K562 (cell line): ENCODE results near the gene FAM78B. TPM values are rescaled to one million over a fixed set of nuclear protein-coding genes. Genes with fewer than 3 reads are reported as not detected.

Source experiments
- ATAC-seq: fragments of 200-7000 bp; cut with Tn5 transposase; 3 replicates; pipeline ENCODE4 v1.9.1; 2020; ENCODE audit warnings: moderate library complexity
- BruUV-seq: library from RNA; stranded (reverse); fragments of 400-500 nt; replicated peaks from 2 replicates; lab custom pipeline; 2021; lab: Mats Ljungman, UMichigan
- CTCF ChIA-PET: fragments of 300-600 bp; formaldehyde crosslinking; extraction: SDS; loops from one replicate; lab custom pipeline; 2021; ENCODE audit warnings: low intra/inter-chr PET ratio; lab: Yijun Ruan, JAX
- POLR2A ChIA-PET: fragments of 300-600, 350-650 bp; sonication (Branson Sonifier 250); formaldehyde crosslinking; extraction: SDS; loops from one replicate; lab custom pipeline; 2021; ENCODE audit warnings: antibody characterized with exemption, inconsistent platforms; lab: Yijun Ruan, JAX
- DNase-seq, 4 experiments: peaks; one replicate each; pipeline versions ENCODE4 v3.0.0 to v3.0.0-alpha.2; 2011 to 2018; ENCODE audit warnings: low spot score in 3 of 4, mixed read lengths in 3 of 4; ENCODE audit errors: extremely low read depth in 1 of 4
- FAIRE-seq: peaks from 2 replicates; lab custom pipeline; 2011; peaks lifted over from hg19 to GRCh38; lab: Jason Lieb, UNC
- H2AFZ ChIP-seq: 2 replicates; pipeline ENCODE4 v1.6.0; 2011; ENCODE audit warnings: low read depth, low read length, control low read depth, inconsistent platforms
- H3K27ac ChIP-seq: fragments of 200-600 bp; 3 replicates; pipeline ENCODE4 v1.8.0; 2011; ENCODE audit warnings: low read depth, mild to moderate bottlenecking, control low read depth, inconsistent platforms, low read length, moderate library complexity, mixed read lengths; ENCODE audit errors: extremely low read depth
- H3K27me3 ChIP-seq, 2 experiments: fragments of 300-600 bp in 1 of 2; 2 replicates in 1 of 2; 3 replicates in 1 of 2; pipeline versions ENCODE4 v1.6.0 to v1.8.0; 2011; ENCODE audit warnings: inconsistent platforms in 2 of 2, low read length in 2 of 2, mild to moderate bottlenecking in 1 of 2, mixed read lengths in 1 of 2, moderate library complexity in 1 of 2; ENCODE audit not compliant: control insufficient read depth in 2 of 2, insufficient read depth in 2 of 2
- H3K36me3 ChIP-seq: fragments of 300-600 bp; 3 replicates; pipeline ENCODE4 v1.8.0; 2011; ENCODE audit warnings: mild to moderate bottlenecking, low read length, inconsistent platforms; ENCODE audit not compliant: control insufficient read depth, insufficient read depth
- H3K4me1 ChIP-seq, 2 experiments: fragments of 200-600 bp in 1 of 2; replicated peaks in 1 of 2; 2 replicates in 1 of 2; 3 replicates in 1 of 2; pipeline versions ENCODE4 v1.5.1 to v1.8.0; 2011; ENCODE audit warnings: inconsistent platforms in 2 of 2, low read length in 2 of 2, mild to moderate bottlenecking in 1 of 2, mixed read lengths in 1 of 2, moderate library complexity in 1 of 2; ENCODE audit not compliant: control insufficient read depth in 2 of 2, insufficient read depth in 2 of 2
- H3K4me2 ChIP-seq: 2 replicates; pipeline ENCODE4 v1.6.1; 2011; ENCODE audit warnings: low read length, control low read depth, inconsistent platforms, mixed read lengths; ENCODE audit not compliant: insufficient read depth
- H3K4me3 ChIP-seq: fragments of 200-600 bp; sonication (generic), shearing (Covaris generic); 2 replicates; pipeline ENCODE4 v1.5.1; 2016; ENCODE audit warnings: control low read depth, inconsistent platforms
- H3K79me2 ChIP-seq: fragments of 200-600 bp; 3 replicates; pipeline ENCODE4 v1.8.0; 2011; ENCODE audit warnings: low read length, inconsistent platforms; ENCODE audit not compliant: control insufficient read depth, insufficient read depth
- H3K9ac ChIP-seq, 2 experiments: 2 replicates each; pipeline versions ENCODE4 v1.6.0 to v1.6.1; 2011; ENCODE audit warnings: low read depth in 2 of 2, low read length in 2 of 2, control low read depth in 1 of 2, inconsistent platforms in 1 of 2, mild to moderate bottlenecking in 1 of 2, mixed read lengths in 1 of 2; ENCODE audit not compliant: insufficient read depth in 1 of 2
- H3K9me1 ChIP-seq: one replicate; pipeline ENCODE4 v1.6.0; 2011; ENCODE audit warnings: inconsistent platforms, mild to moderate bottlenecking, low read length, moderate library complexity; ENCODE audit not compliant: control insufficient read depth, insufficient read depth
- H3K9me3 ChIP-seq: replicated peaks from 2 replicates; pipeline ENCODE4 v1.5.1; 2011; ENCODE audit warnings: low read depth, low read length, inconsistent platforms; ENCODE audit not compliant: control insufficient read depth, insufficient read depth
- H4K20me1 ChIP-seq: replicated peaks from 2 replicates; pipeline ENCODE4 v1.6.1; 2011; ENCODE audit warnings: low read length, inconsistent platforms, mixed read lengths; ENCODE audit not compliant: control insufficient read depth, insufficient read depth
- BDP1 ChIP-seq: IDR thresholded peaks from 3 replicates; pipeline ENCODE4 v1.6.1; 2011; ENCODE audit not compliant: insufficient read length, insufficient read depth
- ELF4 ChIP-seq: fragments of 450-650 bp; formaldehyde crosslinking; IDR thresholded peaks from 2 replicates; pipeline ENCODE4 v1.4.0; 2022; ENCODE audit warnings: missing genetic modification characterization
- EWSR1 ChIP-seq: fragments of 450-650 bp; IDR thresholded peaks from 2 replicates; pipeline ENCODE4 v1.6.1; 2018; ENCODE audit warnings: borderline replicate concordance, mild to moderate bottlenecking, low read depth, moderate library complexity; ENCODE audit not compliant: partially characterized antibody
- HEY1 ChIP-seq: fragments of 250-450 bp; sonication (Bioruptor Pico); IDR thresholded peaks from 2 replicates; pipeline ENCODE4 v1.5.0; 2020; ENCODE audit warnings: mild to moderate bottlenecking, moderate library complexity, borderline replicate concordance
- HIVEP1 ChIP-seq: fragments of 250-450 bp; sonication (Bioruptor Pico); IDR thresholded peaks from 2 replicates; pipeline ENCODE4 v1.4.0; 2020; ENCODE audit warnings: mild to moderate bottlenecking
- LEF1 ChIP-seq: fragments of 450-650 bp; IDR thresholded peaks from 2 replicates; pipeline ENCODE4 v1.6.1; 2016; ENCODE audit warnings: mild to moderate bottlenecking
- PCBP2 ChIP-seq: fragments of 200-400 bp; formaldehyde crosslinking; IDR thresholded peaks from 2 replicates; pipeline ENCODE4 v1.6.1; 2018; ENCODE audit warnings: low read length, low read depth, mild to moderate bottlenecking, moderate library complexity; ENCODE audit not compliant: poor library complexity, severe bottlenecking
- PHB ChIP-seq: fragments of 250-450 bp; sonication (Bioruptor Pico); IDR thresholded peaks from 2 replicates; pipeline ENCODE4 v1.5.0; 2021
- PYGO2 ChIP-seq: fragments of 450-650 bp; IDR thresholded peaks from 2 replicates; pipeline ENCODE4 v1.6.1; 2016; ENCODE audit warnings: mild to moderate bottlenecking, missing genetic modification characterization, moderate library complexity, missing compliant biosample characterization
- SAFB ChIP-seq: fragments of 200-400 bp; formaldehyde crosslinking; IDR thresholded peaks from 2 replicates; pipeline ENCODE4 v1.6.1; 2017; ENCODE audit warnings: low read depth, low read length, borderline replicate concordance
- SAFB2 ChIP-seq: fragments of 200-400 bp; formaldehyde crosslinking; IDR thresholded peaks from 2 replicates; pipeline ENCODE4 v1.6.1; 2018; ENCODE audit warnings: borderline replicate concordance, low read length, low read depth, moderate library complexity; ENCODE audit not compliant: severe bottlenecking
- SREBF2 ChIP-seq: sonication (generic); formaldehyde crosslinking; IDR thresholded peaks from 2 replicates; pipeline ENCODE4 v1.4.0; 2020; ENCODE audit warnings: mild to moderate bottlenecking, missing genetic modification reagents
- SRSF3 ChIP-seq: fragments of 200-400 bp; formaldehyde crosslinking; IDR thresholded peaks from 2 replicates; pipeline ENCODE4 v1.6.1; 2016; ENCODE audit warnings: mild to moderate bottlenecking, low read length, moderate library complexity; ENCODE audit not compliant: insufficient read depth
- TEAD1 ChIP-seq, 2 experiments: fragments of 450-650 bp in 1 of 2; sonication (generic) in 1 of 2; formaldehyde crosslinking; IDR thresholded peaks; 2 replicates each; pipeline versions ENCODE4 v1.4.0 to v1.8.0; 2020 to 2022; ENCODE audit warnings: mild to moderate bottlenecking in 2 of 2, missing genetic modification reagents in 1 of 2
- ZNF212 ChIP-seq: fragments of 450-650 bp; formaldehyde crosslinking; IDR thresholded peaks from 2 replicates; pipeline ENCODE4 v1.4.0; 2020; ENCODE audit warnings: mild to moderate bottlenecking
- ZNF224 ChIP-seq: sonication (generic); formaldehyde crosslinking; IDR thresholded peaks from 2 replicates; pipeline ENCODE4 v1.8.0; 2022; ENCODE audit warnings: mild to moderate bottlenecking, missing genetic modification reagents
- ZNF668 ChIP-seq: fragments of 250-450 bp; sonication (Bioruptor Pico); IDR thresholded peaks from 2 replicates; pipeline ENCODE4 v1.8.0; 2022; ENCODE audit warnings: mild to moderate bottlenecking, inconsistent platforms
- ZNF76 ChIP-seq: fragments of 250-450 bp; sonication (Bioruptor Pico); IDR thresholded peaks from 2 replicates; pipeline ENCODE4 v1.4.0; 2020; ENCODE audit warnings: mild to moderate bottlenecking, moderate library complexity, borderline replicate concordance
- WGBS: fragments of 100-300 bp; shearing (Covaris generic); methylation state at CpG from one replicate; pipeline ENCODE4 v1.1.6; 2016; ENCODE audit warnings: low coverage, mixed read lengths; ENCODE audit not compliant: insufficient coverage; ENCODE audit errors: missing lambda C conversion rate; 5-methylcytosine and 5-hydroxymethylcytosine counted together
- in situ Hi-C: fragments of 300-500 bp; cut with MboI; formaldehyde crosslinking; loops from 4 replicates; pipeline ENCODE4 v1.15.0; 2018; ENCODE audit warnings: inconsistent platforms, mixed read lengths
- intact Hi-C: fragments of 100-400 bp; cut with micrococcal nuclease; formaldehyde crosslinking; loops from 2 replicates; pipeline ENCODE4 v1.14.2; 2022
- polyA plus RNA-seq, 8 experiments: library from polyadenylated mRNA; depleted of rRNA in 4 of 8; stranded (reverse) in 5 of 8; unstranded in 3 of 8; fragments of >200 nt; fragmentation: Nextera tagmentation in 2 of 8; fragmentation: Illumina TruSeq in 1 of 8; extraction: Ambion mirVana in 2 of 8; extraction: Trizol in 1 of 8; gene quantifications; 2 replicates each; pipeline versions ENCODE4 v1.2.1 to v1.2.3, GENCODE V29; 2011 to 2014; ENCODE audit warnings: inconsistent platforms in 1 of 8, missing spikeins in 1 of 8
- total RNA-seq, 7 experiments: library from RNA; depleted of rRNA in 6 of 7; stranded (reverse); fragments of >200 nt in 6 of 7; fragmentation: Illumina TruSeq in 2 of 7; extraction: Trizol in 2 of 7; gene quantifications; 2 replicates each; pipeline versions ENCODE4 v1.2.1 to v1.2.3, GENCODE V29; 2011 to 2021; ENCODE audit warnings: low replicate concordance in 1 of 7
- TF ChIP-seq, protein P1 (sequence below): fragments of 450-650 bp; IDR thresholded peaks from 2 replicates; pipeline ENCODE4 v1.6.1; 2016; ENCODE audit warnings: low read depth, mild to moderate bottlenecking, moderate library complexity
- TF ChIP-seq, protein P2 (sequence below): fragments of 250-450 bp; sonication (Bioruptor Pico); IDR thresholded peaks from 2 replicates; pipeline ENCODE4 v1.4.0; 2020

The FAM78B gene
- total and polyA plus RNA-seq, 9 of the 15 experiments (the other 6 are each of a cell fraction or from before 2014, with no cell fraction given): 0.04 to 0.43 (median 0.29) TPM; not detected in 1

DNA sequence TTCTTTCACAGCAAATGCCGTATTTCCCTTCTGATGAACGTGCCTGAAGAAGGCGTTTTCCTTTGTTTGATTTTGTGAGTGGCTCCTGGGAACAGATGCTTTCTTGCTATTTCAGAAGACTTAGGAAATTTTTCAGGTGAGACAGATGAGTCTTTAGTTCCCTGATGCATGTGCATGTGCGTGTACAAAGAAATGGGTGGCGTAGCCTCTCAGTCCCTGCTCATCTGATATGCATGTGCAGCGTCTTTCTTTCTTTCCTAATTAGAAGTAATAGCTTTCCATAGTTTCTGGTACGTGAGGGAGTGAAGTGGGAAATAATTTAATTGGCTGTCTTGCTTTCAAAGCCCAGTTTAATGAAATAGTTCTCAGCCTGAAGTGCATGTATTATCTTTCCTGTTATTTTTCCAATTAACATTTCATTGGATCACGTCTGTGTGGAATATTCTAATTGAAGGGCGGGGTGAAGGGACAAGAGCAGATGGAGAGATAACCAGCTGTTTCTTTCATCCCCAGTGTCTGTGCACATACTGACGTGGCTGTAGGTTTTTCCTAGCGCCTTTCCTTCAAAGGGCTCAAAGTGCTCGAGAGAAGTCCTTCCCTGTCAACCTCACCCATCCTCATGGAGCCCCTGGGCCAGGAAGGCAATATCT lies 104.3 kb downstream of the FAM78B start:
- ChIA-PET POLR2A (interaction anchor here (1.0 kb wide), 2 partner anchors 11 to 12 kb away, joined by 3 read pairs; no protein-coding TSS in a partner anchor), CTCF (no interaction called here)
- Histone ChIP-seq H3K27ac (no peak overlapping the region), H3K4me1 (no peaks in the 10 kb centered on the region), H3K36me3 (no peaks in the 10 kb centered on the region), H3K79me2 (no peaks in the 10 kb centered on the region), H3K4me2 (no peak overlapping the region), H3K4me3 (no peak overlapping the region), H4K20me1 (0 out of 2 replicates have a peak, but pooled peaks cover 2% of the 10 kb centered on the region), H3K9ac (no peak overlapping the region), H3K27me3 (peaks cover 0 to 5% of the 10 kb centered on the region in 2 experiments; a peak in 1 of 5 replicates), H3K9me1 (no peaks in the 10 kb centered on the region), H2AFZ (no peak overlapping the region), H3K9me3 (no peaks in the 10 kb centered on the region)
- intact Hi-C loops: no loop called here
- ATAC-seq: no peak
- no TSS peak for BruUV-seq
- no peak for DNase-seq
- FAIRE-seq: no peak
- TF ChIP-seq SREBF2 (CRISPR knock-in tag): no peak
- TF ChIP-seq ZNF76 (CRISPR knock-in tag): no peak
- TF ChIP-seq SAFB: no peak
- TF ChIP-seq PCBP2: no peak
- TF ChIP-seq BDP1: no peak
- TF ChIP-seq, protein P1, sequence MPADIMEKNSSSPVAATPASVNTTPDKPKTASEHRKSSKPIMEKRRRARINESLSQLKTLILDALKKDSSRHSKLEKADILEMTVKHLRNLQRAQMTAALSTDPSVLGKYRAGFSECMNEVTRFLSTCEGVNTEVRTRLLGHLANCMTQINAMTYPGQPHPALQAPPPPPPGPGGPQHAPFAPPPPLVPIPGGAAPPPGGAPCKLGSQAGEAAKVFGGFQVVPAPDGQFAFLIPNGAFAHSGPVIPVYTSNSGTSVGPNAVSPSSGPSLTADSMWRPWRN: no peak
- no peak for TF ChIP-seq PHB (CRISPR knock-in tag)
- no peak for TF ChIP-seq PYGO2 (tag)
- no peak for TF ChIP-seq ZNF224
- no peak for TF ChIP-seq HIVEP1
- no peak for TF ChIP-seq TEAD1 (CRISPR knock-in tag; IDR thresholded peaks at IDR 0.05)
- no peak for TF ChIP-seq LEF1
- TF ChIP-seq ELF4 (CRISPR knock-in tag): no peak
- TF ChIP-seq EWSR1: no peak
- no peak for TF ChIP-seq ZNF212 (CRISPR knock-in tag)
- TF ChIP-seq, protein P2, sequence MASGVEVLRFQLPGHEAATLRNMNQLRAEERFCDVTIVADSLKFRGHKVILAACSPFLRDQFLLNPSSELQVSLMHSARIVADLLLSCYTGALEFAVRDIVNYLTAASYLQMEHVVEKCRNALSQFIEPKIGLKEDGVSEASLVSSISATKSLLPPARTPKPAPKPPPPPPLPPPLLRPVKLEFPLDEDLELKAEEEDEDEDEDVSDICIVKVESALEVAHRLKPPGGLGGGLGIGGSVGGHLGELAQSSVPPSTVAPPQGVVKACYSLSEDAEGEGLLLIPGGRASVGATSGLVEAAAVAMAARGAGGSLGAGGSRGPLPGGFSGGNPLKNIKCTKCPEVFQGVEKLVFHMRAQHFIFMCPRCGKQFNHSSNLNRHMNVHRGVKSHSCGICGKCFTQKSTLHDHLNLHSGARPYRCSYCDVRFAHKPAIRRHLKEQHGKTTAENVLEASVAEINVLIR (CRISPR knock-in tag): no peak
- no peak for TF ChIP-seq SAFB2
- no peak for TF ChIP-seq ZNF668 (CRISPR knock-in tag)
- no peak for TF ChIP-seq HEY1 (CRISPR knock-in tag)
- TF ChIP-seq SRSF3: no peak
- under 1% methylated on average over 12 of the region's 12 CpGs for WGBS
- in situ Hi-C loops: no loop called here
